Measurements from ENCODE around the gene ARID5B.

Gene ARID5B

GRCh38 chr10:62096256-62096933 lies 194.9 kb downstream of the ARID5B start:
- H3K4me3 ChIP-seq (ENCODE audit: insufficient read length, low read depth), result no peak overlapping the region
- H3K36me3 ChIP-seq (ENCODE audit: insufficient read depth, insufficient read length, low read length), result peaks cover 14% of the 10 kb centered on the region
- H3K4me1 ChIP-seq (ENCODE audit: insufficient read depth, insufficient read length), result no peaks in the 10 kb centered on the region
- no peaks in the 10 kb centered on the region for H3K9me3 ChIP-seq (ENCODE audit: insufficient read depth, low read length)
- H3K9ac ChIP-seq (ENCODE audit: insufficient read length, low read depth), result no peak overlapping the region
- H3K27me3 ChIP-seq (ENCODE audit: insufficient read depth, insufficient read length), result no peaks in the 10 kb centered on the region
- DNase-seq (ENCODE audit: low read depth, low spot score), result no peak
- TF ChIP-seq YY1 (IDR thresholded peaks at IDR 0.05; ENCODE audit: insufficient read depth, insufficient read length) (no peak), ZNF274 (IDR thresholded peaks at IDR 0.05; ENCODE audit: low read depth, low read length) (no peak), SUZ12 (IDR thresholded peaks at IDR 0.05; ENCODE audit: extremely low read depth, insufficient read depth, insufficient read length) (no peak)

- Histone ChIP-seq H3K36me3 (ENCODE audit: insufficient read depth, insufficient read length, low read length) (no peaks in the 10 kb centered on the region), H3K27me3 (ENCODE audit: insufficient read depth, insufficient read length) (no peaks in the 10 kb centered on the region), H3K9ac (ENCODE audit: insufficient read length, low read depth) (no peak overlapping the region), H3K9me3 (ENCODE audit: insufficient read depth, low read length) (no peaks in the 10 kb centered on the region), H3K4me3 (ENCODE audit: insufficient read length, low read depth) (no peak overlapping the region), H3K4me1 (ENCODE audit: insufficient read depth, insufficient read length) (no peaks in the 10 kb centered on the region)
- no peak for DNase-seq (ENCODE audit: low read depth, low spot score)
- TF ChIP-seq ZNF274 (IDR thresholded peaks at IDR 0.05; ENCODE audit: low read depth, low read length), result no peak
- TF ChIP-seq SUZ12 (IDR thresholded peaks at IDR 0.05; ENCODE audit: extremely low read depth, insufficient read depth, insufficient read length), result no peak
- TF ChIP-seq YY1 (IDR thresholded peaks at IDR 0.05; ENCODE audit: insufficient read depth, insufficient read length), result no peak
Observed at GRCh38 chr10:62098278-62099121, 197.0 kb downstream of the ARID5B start.

- no peaks in the 10 kb centered on the region for H3K9me3 ChIP-seq (ENCODE audit: insufficient read depth, low read length)
- H3K27me3 ChIP-seq (ENCODE audit: insufficient read depth, insufficient read length), result no peaks in the 10 kb centered on the region
- no peak for DNase-seq (ENCODE audit: low read depth, low spot score)
- TF ChIP-seq SUZ12 (IDR thresholded peaks at IDR 0.05; ENCODE audit: extremely low read depth, insufficient read depth, insufficient read length) (no peak), ZNF274 (IDR thresholded peaks at IDR 0.05; ENCODE audit: low read depth, low read length) (no peak), YY1 (IDR thresholded peaks at IDR 0.05; ENCODE audit: insufficient read depth, insufficient read length) (no peak)
- H3K4me1 ChIP-seq (ENCODE audit: insufficient read depth, insufficient read length), result no peaks in the 10 kb centered on the region
- H3K36me3 ChIP-seq (ENCODE audit: insufficient read depth, insufficient read length, low read length), result no peaks in the 10 kb centered on the region
- no peak overlapping the region for H3K9ac ChIP-seq (ENCODE audit: insufficient read length, low read depth)
- no peak overlapping the region for H3K4me3 ChIP-seq (ENCODE audit: insufficient read length, low read depth)
Observed at GRCh38 chr10:62099299-62099698, 197.8 kb downstream of the ARID5B start.

- H3K4me1 ChIP-seq (ENCODE audit: insufficient read depth, insufficient read length), result no peaks in the 10 kb centered on the region
- H3K9me3 ChIP-seq (ENCODE audit: insufficient read depth, low read length), result no peaks in the 10 kb centered on the region
- no peaks in the 10 kb centered on the region for H3K27me3 ChIP-seq (ENCODE audit: insufficient read depth, insufficient read length)
- H3K9ac ChIP-seq (ENCODE audit: insufficient read length, low read depth), result no peak overlapping the region
- H3K36me3 ChIP-seq (ENCODE audit: insufficient read depth, insufficient read length, low read length), result no peaks in the 10 kb centered on the region
- no peak for DNase-seq (ENCODE audit: low read depth, low spot score)
- no peak overlapping the region for H3K4me3 ChIP-seq (ENCODE audit: insufficient read length, low read depth)
- TF ChIP-seq SUZ12 (IDR thresholded peaks at IDR 0.05; ENCODE audit: extremely low read depth, insufficient read depth, insufficient read length) (no peak), YY1 (IDR thresholded peaks at IDR 0.05; ENCODE audit: insufficient read depth, insufficient read length) (no peak), ZNF274 (IDR thresholded peaks at IDR 0.05; ENCODE audit: low read depth, low read length) (no peak)
Observed at GRCh38 chr10:62103857-62104256, 202.4 kb downstream of the ARID5B start.

GRCh38 chr10:62106929-62107519 lies 205.5 kb downstream of the ARID5B start:
- H3K36me3 ChIP-seq (ENCODE audit: insufficient read depth, insufficient read length, low read length), result no peaks in the 10 kb centered on the region
- H3K9me3 ChIP-seq (ENCODE audit: insufficient read depth, low read length), result no peaks in the 10 kb centered on the region
- no peaks in the 10 kb centered on the region for H3K27me3 ChIP-seq (ENCODE audit: insufficient read depth, insufficient read length)
- no peaks in the 10 kb centered on the region for H3K4me1 ChIP-seq (ENCODE audit: insufficient read depth, insufficient read length)
- no peak for DNase-seq (ENCODE audit: low read depth, low spot score)
- no peak overlapping the region for H3K4me3 ChIP-seq (ENCODE audit: insufficient read length, low read depth)
- no peak for TF ChIP-seq YY1 (IDR thresholded peaks at IDR 0.05; ENCODE audit: insufficient read depth, insufficient read length)
- no peak for TF ChIP-seq SUZ12 (IDR thresholded peaks at IDR 0.05; ENCODE audit: extremely low read depth, insufficient read depth, insufficient read length)
- TF ChIP-seq ZNF274 (IDR thresholded peaks at IDR 0.05; ENCODE audit: low read depth, low read length), result no peak
- H3K9ac ChIP-seq (ENCODE audit: insufficient read length, low read depth), result no peak overlapping the region

GRCh38 chr10:62108759-62109586 lies 207.5 kb downstream of the ARID5B start:
- Histone ChIP-seq H3K9me3 (ENCODE audit: insufficient read depth, low read length) (no peaks in the 10 kb centered on the region), H3K4me1 (ENCODE audit: insufficient read depth, insufficient read length) (no peaks in the 10 kb centered on the region), H3K27me3 (ENCODE audit: insufficient read depth, insufficient read length) (no peaks in the 10 kb centered on the region), H3K36me3 (ENCODE audit: insufficient read depth, insufficient read length, low read length) (no peaks in the 10 kb centered on the region), H3K4me3 (ENCODE audit: insufficient read length, low read depth) (no peak overlapping the region), H3K9ac (ENCODE audit: insufficient read length, low read depth) (no peak overlapping the region)
- DNase-seq (ENCODE audit: low read depth, low spot score), result no peak
- TF ChIP-seq SUZ12 (IDR thresholded peaks at IDR 0.05; ENCODE audit: extremely low read depth, insufficient read depth, insufficient read length) (no peak), YY1 (IDR thresholded peaks at IDR 0.05; ENCODE audit: insufficient read depth, insufficient read length) (no peak), ZNF274 (IDR thresholded peaks at IDR 0.05; ENCODE audit: low read depth, low read length) (no peak)

Measured in NT2/D1 (cell line).